ENCODE results near the gene NUBP2. TPM values are rescaled to one million over a fixed set of nuclear protein-coding genes. Genes with fewer than 3 reads are reported as not detected.

The NUBP2 gene
- total RNA-seq, 4 donors from 2014 or later = 15.3 to 165 (median 59.6) TPM

- Histone ChIP-seq H3K4me3 (no peak overlapping the region), H3K9me3 (no peaks in the 10 kb centered on the region), H3K36me3 (no peaks in the 10 kb centered on the region), H3K4me1 (peaks cover 0 to 12% (median 8%) of the 10 kb centered on the region in 4 donors), H3K27me3 (no peaks in the 10 kb centered on the region), H3K27ac (no peak overlapping the region)
- WGBS, 2 donors (ENCODE audit: low coverage in 1 of 2) = 70% methylated on average over 2 of the region's 6 CpGs; no CpG with 5 or more reads in 1 of the 2 donors
- DNase-seq = no peak
- in situ Hi-C loops (cut with MboI; ENCODE audit: low pct_ligation_motif_present in 1 of 4, low pct_unique_long_range_greater_than_20kb in 1 of 4, low sequenced_read_pairs in 3 of 4) (no loop called here), intact Hi-C loops (cut with DNase I; ENCODE audit: low total_unique reads) (no loop called here)
- TF ChIP-seq POLR2AphosphoS5 (IDR thresholded peaks at IDR 0.05) = no peak
- TF ChIP-seq CTCF (IDR thresholded peaks at IDR 0.05) = no peak
- TF ChIP-seq EP300 (IDR thresholded peaks at IDR 0.05; ENCODE audit: low read depth) = no peak
- TF ChIP-seq POLR2A (IDR thresholded peaks at IDR 0.05) = no peak
These were observed 4.2 kb downstream of the NUBP2 start for GRCh38 chr16:1787056-1787321.

DNA sequence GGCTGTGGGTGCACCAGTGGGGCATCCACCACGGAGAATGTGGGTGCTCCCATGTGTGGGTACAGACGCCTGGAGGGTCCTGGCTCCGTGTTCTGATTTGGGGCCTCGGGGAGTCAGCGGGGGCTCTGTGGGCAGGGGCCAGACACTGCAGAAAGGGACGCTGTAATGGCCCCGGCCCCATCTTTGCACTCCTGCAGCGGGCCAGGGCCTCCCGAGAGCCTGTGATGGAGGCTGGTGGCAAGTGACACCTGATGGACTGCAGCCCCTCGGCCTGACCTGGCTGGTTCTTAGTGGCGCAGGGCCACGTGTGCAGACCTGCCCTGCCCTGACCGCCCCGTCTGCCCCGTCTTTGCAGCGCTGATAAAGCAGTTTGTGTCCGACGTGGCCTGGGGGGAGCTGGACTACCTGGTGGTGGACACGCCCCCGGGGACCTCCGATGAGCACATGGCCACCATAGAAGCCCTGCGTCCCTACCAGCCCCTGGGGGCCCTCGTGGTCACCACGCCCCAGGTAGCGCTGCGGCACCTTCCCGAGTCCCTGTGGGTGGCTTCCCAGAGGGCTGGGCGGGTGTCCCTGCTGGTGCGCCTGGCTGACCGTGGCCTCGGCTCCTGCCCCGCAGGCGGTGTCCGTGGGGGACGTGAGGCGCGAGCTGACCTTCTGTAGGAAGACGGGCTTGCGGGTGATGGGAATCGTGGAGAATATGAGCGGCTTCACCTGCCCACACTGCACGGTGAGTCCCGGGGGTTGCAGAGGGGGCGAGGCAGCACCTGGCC is 4.7 kb downstream of the NUBP2 start:
- Histone ChIP-seq H3K4me1 (peaks cover 0 to 12% (median 7%) of the 10 kb centered on the region in 4 donors), H3K9me3 (no peaks in the 10 kb centered on the region), H3K36me3 (no peaks in the 10 kb centered on the region), H3K27me3 (no peaks in the 10 kb centered on the region), H3K4me3 (no peak overlapping the region), H3K27ac (no peak overlapping the region)
- WGBS, 2 donors (ENCODE audit: low coverage in 1 of 2) = 93% methylated on average over 42 of the region's 44 CpGs; no CpG with 5 or more reads in 1 of the 2 donors
- TF ChIP-seq POLR2AphosphoS5 (IDR thresholded peaks at IDR 0.05) (no peak), EP300 (IDR thresholded peaks at IDR 0.05; ENCODE audit: low read depth) (no peak), POLR2A (IDR thresholded peaks at IDR 0.05) (no peak), CTCF (IDR thresholded peaks at IDR 0.05) (no peak)
- DNase-seq = no peak
- intact Hi-C loops (cut with DNase I; ENCODE audit: low total_unique reads) (no loop called here), in situ Hi-C loops (cut with MboI; ENCODE audit: low pct_ligation_motif_present in 1 of 4, low pct_unique_long_range_greater_than_20kb in 1 of 4, low sequenced_read_pairs in 3 of 4) (no loop called here)

GRCh38 chr16:1788095-1788707 is 5.4 kb downstream of the NUBP2 start:
- WGBS, 2 donors (ENCODE audit: low coverage in 1 of 2) = 92% methylated on average over 27 of the region's 38 CpGs; no CpG with 5 or more reads in 1 of the 2 donors
- Histone ChIP-seq H3K27me3 (no peaks in the 10 kb centered on the region), H3K9me3 (no peaks in the 10 kb centered on the region), H3K27ac (no peak overlapping the region), H3K36me3 (no peaks in the 10 kb centered on the region), H3K4me3 (no peak overlapping the region), H3K4me1 (peaks cover 0 to 12% (median 7%) of the 10 kb centered on the region in 4 donors)
- in situ Hi-C loops (cut with MboI; ENCODE audit: low pct_ligation_motif_present in 1 of 4, low pct_unique_long_range_greater_than_20kb in 1 of 4, low sequenced_read_pairs in 3 of 4) (no loop called here), intact Hi-C loops (cut with DNase I; ENCODE audit: low total_unique reads) (no loop called here)
- no peak for DNase-seq
- TF ChIP-seq POLR2AphosphoS5 (IDR thresholded peaks at IDR 0.05) = no peak
- TF ChIP-seq CTCF (IDR thresholded peaks at IDR 0.05) = no peak
- TF ChIP-seq POLR2A (IDR thresholded peaks at IDR 0.05) = no peak
- TF ChIP-seq EP300 (IDR thresholded peaks at IDR 0.05; ENCODE audit: low read depth) = no peak

GRCh38 chr16:1788708-1789100 is 5.9 kb downstream of the NUBP2 start:
- in situ Hi-C loops (cut with MboI; ENCODE audit: low pct_ligation_motif_present in 1 of 4, low pct_unique_long_range_greater_than_20kb in 1 of 4, low sequenced_read_pairs in 3 of 4) = no loop called here
- H3K27me3 ChIP-seq = no peaks in the 10 kb centered on the region
- DNase-seq = no peak
- H3K36me3 ChIP-seq = no peaks in the 10 kb centered on the region
- 70% methylated on average over 19 of the region's 19 CpGs; no CpG with 5 or more reads in 1 of the 2 donors for WGBS, 2 donors (ENCODE audit: low coverage in 1 of 2)
- intact Hi-C loops (cut with DNase I; ENCODE audit: low total_unique reads) = no loop called here
- TF ChIP-seq POLR2AphosphoS5 (IDR thresholded peaks at IDR 0.05) = no peak
- no peak for TF ChIP-seq CTCF (IDR thresholded peaks at IDR 0.05)
- no peak for TF ChIP-seq EP300 (IDR thresholded peaks at IDR 0.05; ENCODE audit: low read depth)
- no peak for TF ChIP-seq POLR2A (IDR thresholded peaks at IDR 0.05)
- H3K9me3 ChIP-seq = no peaks in the 10 kb centered on the region
- H3K4me3 ChIP-seq = no peak overlapping the region
- H3K27ac ChIP-seq = no peak overlapping the region
- peaks cover 0 to 12% (median 9%) of the 10 kb centered on the region in 4 donors for H3K4me1 ChIP-seq

All from transverse colon (tissue), 4 donors.